HepG2 (cell line): ENCODE results near the gene MDH2. TPM values are rescaled to one million over a fixed set of nuclear protein-coding genes. Genes with fewer than 3 reads are reported as not detected.

Source experiments
- ARNT2 ChIP-seq: sonication (generic); formaldehyde crosslinking; IDR thresholded peaks from 2 replicates; pipeline ENCODE4 v1.8.0; 2022; ENCODE audit warnings: mild to moderate bottlenecking, low read depth, missing genetic modification reagents, moderate library complexity
- CEBPG ChIP-seq: IDR thresholded peaks from 2 replicates; pipeline ENCODE4 v1.6.1; 2016
- FOXO1 ChIP-seq: sonication (generic); formaldehyde crosslinking; IDR thresholded peaks from 2 replicates; pipeline ENCODE4 v1.4.0; 2020; ENCODE audit warnings: missing genetic modification reagents
- FOXP1 ChIP-seq, 2 experiments: fragments of 450-650 bp in 1 of 2; IDR thresholded peaks; 2 replicates each; pipeline ENCODE4 v1.6.1; 2017 to 2018; ENCODE audit warnings: antibody characterized with exemption in 1 of 2
- HNF4A ChIP-seq: sonication (generic); formaldehyde crosslinking; IDR thresholded peaks from 2 replicates; pipeline ENCODE4 v1.4.0; 2020; ENCODE audit warnings: missing genetic modification reagents
- HOXA5 ChIP-seq: sonication (generic); formaldehyde crosslinking; IDR thresholded peaks from 2 replicates; pipeline ENCODE4 v1.4.0; 2020; ENCODE audit warnings: missing genetic modification reagents
- JUNB ChIP-seq: sonication (generic); formaldehyde crosslinking; IDR thresholded peaks from 2 replicates; pipeline ENCODE4 v1.8.0; 2022; ENCODE audit warnings: missing genetic modification reagents, mild to moderate bottlenecking, borderline replicate concordance
- POLR2A ChIP-seq, 2 experiments: IDR thresholded peaks; 2 replicates each; pipeline ENCODE4 v1.6.1; 2011; ENCODE audit warnings: low read depth in 2 of 2, low read length in 2 of 2, mild to moderate bottlenecking in 1 of 2, moderate library complexity in 1 of 2; ENCODE audit not compliant: insufficient read depth in 1 of 2
- TBX2 ChIP-seq: sonication (generic); formaldehyde crosslinking; IDR thresholded peaks from 2 replicates; pipeline ENCODE4 v1.5.0; 2020; ENCODE audit warnings: missing genetic modification reagents, mild to moderate bottlenecking, borderline replicate concordance
- ZFP1 ChIP-seq: IDR thresholded peaks from 2 replicates; pipeline ENCODE4 v1.6.1; 2016
- ZGPAT ChIP-seq: IDR thresholded peaks from 2 replicates; pipeline ENCODE4 v1.6.1; 2016; ENCODE audit warnings: mild to moderate bottlenecking
- ZNF280D ChIP-seq: sonication (generic); formaldehyde crosslinking; IDR thresholded peaks from 2 replicates; pipeline ENCODE4 v1.5.1; 2020; ENCODE audit warnings: mild to moderate bottlenecking, missing genetic modification reagents
- ZNF768 ChIP-seq: sonication (generic); formaldehyde crosslinking; IDR thresholded peaks from 2 replicates; pipeline ENCODE4 v1.4.0; 2020; ENCODE audit warnings: missing genetic modification reagents
- polyA plus RNA-seq, 8 experiments: library from polyadenylated mRNA; depleted of rRNA in 3 of 8; stranded (reverse) in 7 of 8; unstranded in 1 of 8; fragments of >200 nt; fragmentation: Illumina TruSeq in 4 of 8; extraction: Trizol in 4 of 8; gene quantifications; 2 replicates each; pipeline versions ENCODE4 v1.2.1 to v1.2.3, GENCODE V29; 2011 to 2016; ENCODE audit warnings: low read depth in 4 of 8, missing spikeins in 1 of 8, mixed read lengths in 1 of 8; ENCODE audit not compliant: insufficient read depth in 1 of 8
- total RNA-seq, 5 experiments: library from RNA; depleted of rRNA; stranded (reverse); fragments of >200 nt; fragmentation: Illumina TruSeq; extraction: Trizol; gene quantifications; 2 replicates each; pipeline ENCODE4 v1.2.3, GENCODE V29; 2016; ENCODE audit warnings: low read depth in 1 of 5
- TF ChIP-seq, protein P1 (sequence below): sonication (generic); formaldehyde crosslinking; IDR thresholded peaks from 2 replicates; pipeline ENCODE4 v1.5.1; 2020; ENCODE audit warnings: mild to moderate bottlenecking, missing genetic modification reagents, moderate library complexity
- TF ChIP-seq, protein P2 (sequence below): IDR thresholded peaks from 2 replicates; pipeline ENCODE4 v1.6.1; 2016
- TF ChIP-seq, protein P3 (sequence below): sonication (generic); formaldehyde crosslinking; IDR thresholded peaks from 2 replicates; pipeline ENCODE4 v1.4.0; 2020; ENCODE audit warnings: missing genetic modification reagents

The MDH2 gene
- total and polyA plus RNA-seq, 2 of the 13 experiments (the other 11 are each of a cell fraction or from before 2014, with no cell fraction given) = 81.4 to 90.3 TPM

GRCh38 chr7:76106130-76106529, 58.2 kb downstream of the MDH2 start (continued):
- TF ChIP-seq, protein P1, sequence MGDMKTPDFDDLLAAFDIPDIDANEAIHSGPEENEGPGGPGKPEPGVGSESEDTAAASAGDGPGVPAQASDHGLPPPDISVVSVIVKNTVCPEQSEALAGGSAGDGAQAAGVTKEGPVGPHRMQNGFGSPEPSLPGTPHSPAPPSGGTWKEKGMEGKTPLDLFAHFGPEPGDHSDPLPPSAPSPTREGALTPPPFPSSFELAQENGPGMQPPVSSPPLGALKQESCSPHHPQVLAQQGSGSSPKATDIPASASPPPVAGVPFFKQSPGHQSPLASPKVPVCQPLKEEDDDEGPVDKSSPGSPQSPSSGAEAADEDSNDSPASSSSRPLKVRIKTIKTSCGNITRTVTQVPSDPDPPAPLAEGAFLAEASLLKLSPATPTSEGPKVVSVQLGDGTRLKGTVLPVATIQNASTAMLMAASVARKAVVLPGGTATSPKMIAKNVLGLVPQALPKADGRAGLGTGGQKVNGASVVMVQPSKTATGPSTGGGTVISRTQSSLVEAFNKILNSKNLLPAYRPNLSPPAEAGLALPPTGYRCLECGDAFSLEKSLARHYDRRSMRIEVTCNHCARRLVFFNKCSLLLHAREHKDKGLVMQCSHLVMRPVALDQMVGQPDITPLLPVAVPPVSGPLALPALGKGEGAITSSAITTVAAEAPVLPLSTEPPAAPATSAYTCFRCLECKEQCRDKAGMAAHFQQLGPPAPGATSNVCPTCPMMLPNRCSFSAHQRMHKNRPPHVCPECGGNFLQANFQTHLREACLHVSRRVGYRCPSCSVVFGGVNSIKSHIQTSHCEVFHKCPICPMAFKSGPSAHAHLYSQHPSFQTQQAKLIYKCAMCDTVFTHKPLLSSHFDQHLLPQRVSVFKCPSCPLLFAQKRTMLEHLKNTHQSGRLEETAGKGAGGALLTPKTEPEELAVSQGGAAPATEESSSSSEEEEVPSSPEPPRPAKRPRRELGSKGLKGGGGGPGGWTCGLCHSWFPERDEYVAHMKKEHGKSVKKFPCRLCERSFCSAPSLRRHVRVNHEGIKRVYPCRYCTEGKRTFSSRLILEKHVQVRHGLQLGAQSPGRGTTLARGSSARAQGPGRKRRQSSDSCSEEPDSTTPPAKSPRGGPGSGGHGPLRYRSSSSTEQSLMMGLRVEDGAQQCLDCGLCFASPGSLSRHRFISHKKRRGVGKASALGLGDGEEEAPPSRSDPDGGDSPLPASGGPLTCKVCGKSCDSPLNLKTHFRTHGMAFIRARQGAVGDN (CRISPR knock-in tag) = peak; percentile 79
- peak; percentile 56 for TF ChIP-seq ZGPAT (CRISPR knock-in tag)
- peak; percentile 56; the same call in 1 of the 2 replicates for TF ChIP-seq FOXO1
- peak; percentile 66; the same call in 1 of the 2 replicates for TF ChIP-seq JUNB
- peak; percentile 63; the same call in 1 of the 2 replicates for TF ChIP-seq TBX2
- TF ChIP-seq HNF4A (CRISPR knock-in tag) = peak; percentile 32; the same call in 1 of the 2 replicates
- TF ChIP-seq ZFP1 (CRISPR knock-in tag) = 0 out of 2 replicates have a peak, but pooled peaks have one; percentile 19
- TF ChIP-seq, protein P2, sequence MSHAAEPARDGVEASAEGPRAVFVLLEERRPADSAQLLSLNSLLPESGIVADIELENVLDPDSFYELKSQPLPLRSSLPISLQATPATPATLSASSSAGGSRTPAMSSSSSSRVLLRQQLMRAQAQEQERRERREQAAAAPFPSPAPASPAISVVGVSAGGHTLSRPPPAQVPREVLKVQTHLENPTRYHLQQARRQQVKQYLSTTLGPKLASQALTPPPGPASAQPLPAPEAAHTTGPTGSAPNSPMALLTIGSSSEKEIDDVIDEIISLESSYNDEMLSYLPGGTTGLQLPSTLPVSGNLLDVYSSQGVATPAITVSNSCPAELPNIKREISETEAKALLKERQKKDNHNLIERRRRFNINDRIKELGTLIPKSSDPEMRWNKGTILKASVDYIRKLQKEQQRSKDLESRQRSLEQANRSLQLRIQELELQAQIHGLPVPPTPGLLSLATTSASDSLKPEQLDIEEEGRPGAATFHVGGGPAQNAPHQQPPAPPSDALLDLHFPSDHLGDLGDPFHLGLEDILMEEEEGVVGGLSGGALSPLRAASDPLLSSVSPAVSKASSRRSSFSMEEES = peak; percentile 40; the same call in 1 of the 2 replicates
- TF ChIP-seq POLR2A (IDR thresholded peaks at IDR 0.05; ENCODE audit: insufficient read depth in 1 of 2, low read depth in 2 of 2, low read length in 2 of 2) = peak in 1 of 2 experiments; percentile 42; a peak in 1 of 4 replicates
- TF ChIP-seq ZNF768 = peak; percentile 51; the same call in 1 of the 2 replicates
- TF ChIP-seq, protein P3, sequence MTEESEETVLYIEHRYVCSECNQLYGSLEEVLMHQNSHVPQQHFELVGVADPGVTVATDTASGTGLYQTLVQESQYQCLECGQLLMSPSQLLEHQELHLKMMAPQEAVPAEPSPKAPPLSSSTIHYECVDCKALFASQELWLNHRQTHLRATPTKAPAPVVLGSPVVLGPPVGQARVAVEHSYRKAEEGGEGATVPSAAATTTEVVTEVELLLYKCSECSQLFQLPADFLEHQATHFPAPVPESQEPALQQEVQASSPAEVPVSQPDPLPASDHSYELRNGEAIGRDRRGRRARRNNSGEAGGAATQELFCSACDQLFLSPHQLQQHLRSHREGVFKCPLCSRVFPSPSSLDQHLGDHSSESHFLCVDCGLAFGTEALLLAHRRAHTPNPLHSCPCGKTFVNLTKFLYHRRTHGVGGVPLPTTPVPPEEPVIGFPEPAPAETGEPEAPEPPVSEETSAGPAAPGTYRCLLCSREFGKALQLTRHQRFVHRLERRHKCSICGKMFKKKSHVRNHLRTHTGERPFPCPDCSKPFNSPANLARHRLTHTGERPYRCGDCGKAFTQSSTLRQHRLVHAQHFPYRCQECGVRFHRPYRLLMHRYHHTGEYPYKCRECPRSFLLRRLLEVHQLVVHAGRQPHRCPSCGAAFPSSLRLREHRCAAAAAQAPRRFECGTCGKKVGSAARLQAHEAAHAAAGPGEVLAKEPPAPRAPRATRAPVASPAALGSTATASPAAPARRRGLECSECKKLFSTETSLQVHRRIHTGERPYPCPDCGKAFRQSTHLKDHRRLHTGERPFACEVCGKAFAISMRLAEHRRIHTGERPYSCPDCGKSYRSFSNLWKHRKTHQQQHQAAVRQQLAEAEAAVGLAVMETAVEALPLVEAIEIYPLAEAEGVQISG = peak; percentile 29; the same call in 1 of the 2 replicates
- TF ChIP-seq ARNT2 (CRISPR knock-in tag) = 0 out of 2 replicates have a peak, but pooled peaks have one; percentile 9
- TF ChIP-seq ZNF280D (CRISPR knock-in tag) = peak; percentile 67
- TF ChIP-seq HOXA5 (CRISPR knock-in tag) = 0 out of 2 replicates have a peak, but pooled peaks have one; percentile 4
- TF ChIP-seq CEBPG (CRISPR knock-in tag) = peak; percentile 69
- peak; percentile 66; the same call in 1 of the 2 replicates for TF ChIP-seq FOXP1 (IDR thresholded peaks at IDR 0.05)
- peak; percentile 89 for TF ChIP-seq FOXP1 (CRISPR knock-in tag; IDR thresholded peaks at IDR 0.05)
